Stimulated activated CD4-positive, alpha-beta T cell treated with anti-CD3 and anti-CD28 coated beads, TNF-alpha, amount 100 ng/mL, for 48 hours (primary cell): ENCODE data around the gene ZBTB8OS.

Experiments used
- DNase-seq, 3 donors: peaks; one replicate each; pipeline ENCODE4 v3.0.0-alpha.2; 2020; ENCODE audit warnings: low read depth in 3 of 3

ZBTB8OS gene

GRCh38 chr1:32611859-32612188 is 38.5 kb downstream of the ZBTB8OS start:
- DNase-seq, result no peak

DNA sequence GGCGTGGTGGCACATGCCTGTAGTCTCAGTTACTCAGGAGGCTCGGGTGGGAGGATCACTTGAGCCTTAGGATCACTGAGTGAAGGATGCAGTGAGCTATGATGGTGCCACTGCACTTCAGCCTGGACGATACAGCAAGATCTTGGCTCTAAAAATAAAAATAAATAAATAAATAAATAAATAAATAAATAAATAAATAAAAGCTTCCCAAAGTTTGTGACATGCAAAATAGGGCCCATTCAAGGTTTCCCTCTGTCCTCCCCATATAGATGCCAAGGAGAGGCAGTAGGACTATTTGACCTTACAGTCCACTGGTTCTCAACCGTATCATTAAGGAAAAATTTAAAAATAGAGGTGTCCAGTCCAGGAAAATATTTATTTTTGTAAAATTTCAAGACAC is 41.2 kb downstream of the ZBTB8OS start:
- no peak for DNase-seq

- no peak for DNase-seq
Observed at GRCh38 chr1:32606565-32607371, 43.6 kb downstream of the ZBTB8OS start.

DNA sequence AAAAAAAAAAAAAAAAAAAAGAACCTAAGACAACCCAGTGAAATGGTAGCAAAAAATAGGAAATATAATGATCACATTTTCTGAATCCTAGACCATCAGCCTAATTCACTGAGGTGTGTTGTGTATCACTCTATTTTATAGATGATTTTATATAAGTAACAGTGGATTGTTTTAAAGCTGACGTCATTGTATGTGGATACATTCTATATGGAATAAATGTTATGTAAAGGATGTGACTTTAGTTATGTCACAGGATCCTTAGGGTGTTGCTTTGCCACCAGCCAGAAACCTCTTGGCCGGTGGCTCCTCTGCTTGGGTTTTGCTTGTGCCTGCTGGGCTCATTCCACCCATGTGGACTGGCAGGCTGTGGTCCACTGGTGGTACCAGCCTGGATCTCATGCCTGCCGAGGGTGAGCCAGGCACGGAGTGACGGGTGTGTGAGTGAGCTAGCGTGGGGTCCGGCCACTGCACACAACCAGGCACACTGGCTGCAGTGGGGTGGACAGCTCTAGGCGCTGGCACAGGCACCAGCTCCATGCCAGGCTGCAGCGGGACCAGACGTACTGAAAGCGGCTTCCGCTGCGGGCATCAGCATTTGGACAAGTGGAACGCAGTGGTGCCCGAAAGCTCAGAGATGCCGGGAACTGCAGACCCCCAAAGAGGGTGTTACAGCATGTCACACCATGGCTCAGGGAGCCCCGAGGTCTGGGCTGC is 44.5 kb downstream of the ZBTB8OS start:
- no peak for DNase-seq

- DNase-seq, result no peak
Observed at GRCh38 chr1:32600034-32600433, 50.3 kb downstream of the ZBTB8OS start.

DNA sequence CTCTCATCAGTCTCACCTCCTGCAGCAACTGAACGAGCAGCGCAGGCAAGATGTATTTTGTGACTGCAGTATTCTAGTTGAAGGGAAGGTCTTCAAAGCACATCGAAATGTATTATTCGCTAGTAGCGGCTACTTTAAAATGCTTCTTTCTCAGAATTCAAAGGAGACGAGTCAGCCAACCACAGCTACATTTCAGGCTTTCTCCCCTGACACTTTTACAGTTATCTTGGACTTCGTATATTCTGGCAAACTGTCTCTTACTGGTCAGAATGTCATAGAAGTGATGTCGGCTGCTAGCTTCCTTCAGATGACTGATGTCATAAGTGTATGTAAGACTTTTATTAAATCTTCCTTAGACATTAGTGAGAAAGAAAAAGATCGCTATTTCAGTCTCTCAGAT is 57.4 kb downstream of the ZBTB8OS start:
- no peak for DNase-seq

GRCh38 chr1:32580348-32581017 is 69.9 kb downstream of the ZBTB8OS start:
- no peak for DNase-seq
